HG03571 (cell line): ENCODE results near the gene MPP4.
"Not testable (repeated sequence)": the region's sequence is repeated elsewhere in the genome, so short reads cannot be mapped to it uniquely, and the experiment has no call there.

Source experiments
- ATAC-seq: cut with Tn5 transposase; IDR thresholded peaks from one replicate; pipeline ENCODE4 v1.9.1; 2021; ENCODE audit not compliant: unreplicated experiment

The MPP4 gene

DNA sequence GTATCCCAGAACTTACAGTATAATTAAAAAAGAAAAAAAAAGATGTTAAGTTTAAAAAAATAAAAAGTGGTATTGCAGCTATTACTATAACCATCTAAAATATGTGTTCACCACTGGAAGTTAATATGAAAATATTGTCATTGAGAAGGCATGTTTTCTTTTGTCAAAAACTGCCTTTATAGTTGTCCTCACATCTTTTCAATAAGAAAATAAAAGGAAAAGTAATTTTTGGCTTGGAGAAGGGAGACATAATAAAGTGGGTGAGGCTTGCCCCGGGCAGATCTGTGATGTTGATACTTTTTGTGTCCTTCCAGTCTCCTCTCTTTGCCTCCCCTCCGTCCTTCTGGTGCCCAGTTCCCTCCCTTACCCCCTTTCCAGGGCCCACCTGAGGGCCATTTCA lies 24.9 kb downstream of the MPP4 start:
- no peak for ATAC-seq

DNA sequence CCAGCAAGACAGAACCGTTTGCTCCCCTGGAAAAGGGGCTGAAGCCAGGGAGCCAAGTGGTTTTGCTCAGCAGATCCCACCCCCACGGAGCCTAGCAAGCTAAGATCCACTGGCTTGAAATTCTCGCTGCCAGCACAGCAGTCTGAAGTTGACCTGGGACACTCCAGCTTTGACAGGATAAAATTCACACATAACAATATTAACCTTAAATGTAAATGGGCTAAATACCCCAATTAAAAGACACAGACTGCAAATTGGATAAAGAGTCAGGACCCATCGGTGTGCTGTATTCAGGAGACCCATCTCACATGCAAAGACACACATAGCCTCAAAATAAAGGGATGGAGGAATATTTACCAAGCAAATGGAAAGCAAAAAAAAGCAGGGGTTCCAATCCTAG lies 27.2 kb downstream of the MPP4 start:
- not testable (repeated sequence) for ATAC-seq

DNA sequence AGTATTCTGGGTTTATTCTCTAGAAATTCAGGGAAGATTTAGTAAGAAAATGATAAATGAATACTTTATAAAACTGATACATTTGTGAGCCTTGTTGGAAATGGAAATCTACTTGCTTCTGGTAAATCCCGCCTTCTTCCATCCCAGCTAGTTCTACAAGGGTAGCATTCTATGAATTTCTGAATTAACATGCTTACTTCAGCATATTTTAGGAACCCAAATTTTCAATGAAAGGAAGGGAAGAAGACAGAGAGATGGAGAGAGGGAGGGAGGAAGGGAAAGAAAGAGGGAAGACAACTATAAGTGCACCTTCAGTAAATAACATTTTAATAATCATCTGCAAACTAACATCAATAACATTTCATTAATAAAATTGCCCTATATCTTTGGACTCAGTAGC lies 28.6 kb downstream of the MPP4 start:
- no peak for ATAC-seq

DNA sequence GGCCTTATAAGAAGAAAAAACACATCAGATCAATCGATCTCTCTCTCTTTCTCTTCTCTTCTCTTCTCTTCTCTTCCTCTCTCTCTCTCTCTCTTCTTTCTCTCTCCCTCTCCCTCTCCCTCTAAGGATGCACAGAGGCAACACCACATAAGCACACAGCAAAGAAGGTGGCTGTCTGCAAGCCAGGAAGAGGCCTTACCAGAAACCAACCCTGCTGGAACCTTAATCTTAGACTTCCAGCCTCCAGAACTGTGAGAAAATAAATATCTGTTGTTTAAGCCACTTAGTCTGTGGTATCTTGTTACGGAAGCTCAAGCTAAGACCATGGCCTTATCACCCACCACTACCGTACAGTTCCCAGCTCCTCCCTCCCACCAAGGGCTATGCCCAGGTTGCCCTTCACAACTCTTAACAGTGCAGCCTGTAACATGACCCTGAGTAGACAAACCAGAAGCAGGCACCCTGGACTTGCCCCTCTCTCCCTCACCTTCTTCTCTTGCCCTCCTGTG lies 30.0 kb downstream of the MPP4 start:
- no peak for ATAC-seq

DNA sequence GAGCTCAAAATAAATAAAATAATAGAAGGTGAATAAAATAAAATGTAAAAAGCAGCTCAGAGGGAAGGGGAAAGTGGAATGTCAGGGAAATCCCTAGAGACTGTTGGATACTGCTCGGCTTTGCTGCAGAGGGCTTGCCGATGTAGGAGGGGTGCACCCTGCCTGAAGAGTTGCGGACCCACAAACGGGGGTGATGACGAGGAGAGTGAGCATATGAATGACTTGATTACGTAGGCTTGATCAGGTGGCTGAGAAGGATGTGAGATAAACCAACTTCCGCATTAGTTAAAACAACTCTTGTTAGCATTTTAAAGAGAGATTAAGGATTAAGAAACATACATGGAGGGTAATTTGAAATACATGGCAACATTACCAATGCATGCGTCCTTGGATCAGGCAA lies 34.1 kb downstream of the MPP4 start:
- no peak for ATAC-seq

DNA sequence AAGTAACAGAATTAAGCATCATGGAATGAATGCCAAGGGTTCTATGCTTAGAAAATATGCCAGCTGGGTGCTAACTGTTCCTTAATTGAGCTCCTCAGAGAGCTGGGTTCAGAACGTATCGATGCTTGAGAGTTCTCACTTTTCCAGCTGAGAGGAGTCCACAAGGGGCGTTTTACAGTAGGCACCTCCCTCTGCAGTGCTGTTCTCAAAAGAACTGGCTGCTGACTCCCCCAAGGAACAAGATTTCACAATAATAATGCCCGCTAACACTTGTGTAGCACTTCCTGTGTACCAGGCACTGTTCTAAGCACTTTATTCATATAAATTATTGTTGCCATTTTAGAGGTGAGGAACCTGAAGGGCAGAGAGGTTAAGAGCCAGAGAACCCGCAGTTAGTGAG lies 37.1 kb downstream of the MPP4 start:
- no peak for ATAC-seq

DNA sequence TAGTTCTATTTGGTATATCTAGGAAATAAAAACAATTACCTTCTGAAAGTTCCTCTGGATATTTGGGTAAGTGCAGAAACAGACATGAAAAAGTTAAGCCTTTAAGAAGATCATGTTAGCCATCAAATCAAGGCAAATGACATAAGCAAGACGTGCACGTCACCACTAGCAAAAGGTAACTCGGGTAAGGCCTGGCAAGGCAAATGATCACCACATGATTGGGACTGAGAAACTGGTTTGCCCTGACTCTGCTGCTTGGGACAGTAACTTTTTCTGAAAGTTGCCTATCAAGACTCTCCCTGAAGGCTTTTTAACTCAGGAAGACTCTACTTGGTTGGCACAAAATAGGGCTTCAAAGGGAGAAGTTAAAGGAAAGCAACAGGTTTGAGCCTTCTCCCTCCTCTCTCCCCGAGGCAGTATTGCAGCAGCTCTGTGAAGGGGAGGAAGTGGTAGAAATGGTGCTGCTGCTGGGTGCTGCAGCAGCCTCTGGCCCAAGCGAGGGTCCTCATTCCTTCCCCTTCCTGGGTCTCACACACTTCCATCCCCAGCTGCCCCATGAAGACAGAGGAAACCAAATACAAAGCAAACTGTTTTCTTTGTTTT lies 38.0 kb downstream of the MPP4 start:
- ATAC-seq = no peak

DNA sequence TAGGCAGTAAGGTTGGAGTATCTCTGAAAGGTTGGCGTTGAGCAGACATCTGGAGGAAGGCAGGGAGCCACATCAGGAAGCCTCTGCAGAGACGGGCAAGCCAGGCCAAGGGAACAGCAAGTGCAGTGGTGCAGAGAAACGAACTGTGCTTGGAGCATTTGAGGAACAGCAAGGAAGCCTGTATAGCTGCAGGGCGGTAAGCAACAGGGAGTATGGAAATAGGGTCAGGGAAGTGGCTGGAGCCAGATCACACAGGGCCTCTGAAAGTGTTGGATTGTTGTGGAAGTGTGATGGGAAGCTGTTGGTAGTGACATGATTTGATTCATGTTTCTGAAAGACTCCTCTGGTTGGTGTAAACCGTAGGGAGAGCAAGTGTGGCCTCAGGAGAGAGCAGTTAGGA lies 41.7 kb downstream of the MPP4 start:
- no peak for ATAC-seq

DNA sequence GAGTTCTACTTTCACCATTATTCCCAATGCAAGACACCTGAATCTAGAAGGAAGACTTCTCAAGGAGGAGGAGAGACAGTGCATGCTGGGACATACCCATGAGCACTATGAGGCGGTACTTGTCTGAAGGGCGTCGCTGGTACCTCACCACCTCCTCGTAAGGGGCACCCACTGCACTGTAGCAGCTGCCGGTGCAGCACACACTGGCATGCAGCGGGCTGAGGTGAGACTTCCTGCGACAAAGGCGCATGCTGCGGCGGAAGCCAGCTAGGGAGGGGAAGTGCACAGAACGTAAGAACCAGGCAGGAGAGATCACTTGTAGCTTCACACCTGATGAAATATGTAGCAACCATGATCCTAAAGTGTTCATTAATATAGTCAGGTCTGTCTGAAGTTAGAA lies 42.3 kb downstream of the MPP4 start:
- no peak for ATAC-seq

DNA sequence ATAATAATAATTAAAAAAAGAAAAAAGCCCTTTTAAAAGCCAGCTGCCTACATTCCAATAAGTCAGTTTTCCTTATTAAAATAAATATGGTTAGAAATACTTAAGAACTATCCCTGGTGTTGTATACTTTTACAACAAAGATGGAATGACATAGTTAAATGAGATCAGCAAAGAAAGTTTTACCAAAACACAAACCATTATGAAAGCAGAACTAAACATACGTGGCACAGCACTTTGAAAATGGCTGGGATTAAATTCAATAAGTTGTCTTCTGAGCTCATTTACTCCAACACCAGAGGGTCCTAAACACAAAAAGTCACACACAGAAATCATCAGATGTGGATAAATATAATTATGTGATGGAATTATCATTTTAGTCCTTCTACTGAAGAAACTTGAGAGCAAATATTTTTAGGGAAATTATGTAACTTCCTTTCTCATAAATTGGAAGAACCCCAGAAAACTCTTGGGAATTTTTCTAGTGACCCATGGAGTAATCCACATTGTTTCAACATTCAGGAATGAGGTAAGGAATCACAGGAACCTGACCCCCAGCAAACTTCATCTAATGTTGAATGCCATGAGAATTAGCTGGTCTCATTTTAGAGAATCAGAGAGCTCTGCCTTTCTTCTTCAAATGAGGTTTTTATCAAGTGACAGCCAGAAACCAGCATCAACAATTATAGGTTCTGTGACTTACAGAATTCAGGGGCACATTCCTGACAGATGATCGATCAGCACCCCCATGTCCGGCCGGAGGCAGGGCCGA lies 43.6 kb downstream of the MPP4 start:
- no peak for ATAC-seq

DNA sequence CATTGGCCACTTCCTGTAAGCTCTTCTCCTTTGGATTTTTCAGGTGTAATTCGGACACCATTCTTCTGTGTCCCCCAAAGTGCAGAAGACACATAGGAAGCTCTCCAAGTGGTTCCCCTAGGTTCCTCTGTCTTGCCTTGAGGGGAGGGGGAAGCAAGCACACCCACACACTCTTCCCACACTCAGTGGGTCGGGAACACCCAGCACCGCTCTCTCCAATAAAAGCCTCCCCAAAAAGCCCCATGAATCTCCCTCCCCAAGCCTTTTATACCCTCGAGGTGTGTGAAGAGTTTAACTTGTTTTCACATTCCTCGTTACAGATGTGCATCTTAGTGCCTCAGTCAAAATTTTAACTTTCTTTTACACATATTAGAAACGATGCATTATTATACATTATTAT lies 45.2 kb downstream of the MPP4 start:
- no peak for ATAC-seq

DNA sequence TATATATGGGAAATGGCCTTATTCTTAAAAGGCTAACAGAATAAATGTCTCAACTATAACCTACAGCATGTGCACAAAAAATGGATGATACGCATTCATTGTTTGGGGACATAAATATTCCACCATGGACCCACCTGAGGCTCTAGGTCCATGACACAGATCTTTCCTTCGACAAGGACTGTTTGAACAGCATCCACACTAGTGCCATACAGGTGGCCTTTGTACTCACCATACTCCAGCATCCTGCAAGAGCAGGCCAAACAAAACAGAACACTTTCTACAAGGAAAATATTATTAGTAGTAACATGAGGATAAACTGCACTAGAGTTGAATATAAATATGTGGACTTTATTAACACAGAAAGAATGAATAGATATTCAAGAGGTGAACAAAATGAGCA lies 49.0 kb downstream of the MPP4 start:
- no peak for ATAC-seq

DNA sequence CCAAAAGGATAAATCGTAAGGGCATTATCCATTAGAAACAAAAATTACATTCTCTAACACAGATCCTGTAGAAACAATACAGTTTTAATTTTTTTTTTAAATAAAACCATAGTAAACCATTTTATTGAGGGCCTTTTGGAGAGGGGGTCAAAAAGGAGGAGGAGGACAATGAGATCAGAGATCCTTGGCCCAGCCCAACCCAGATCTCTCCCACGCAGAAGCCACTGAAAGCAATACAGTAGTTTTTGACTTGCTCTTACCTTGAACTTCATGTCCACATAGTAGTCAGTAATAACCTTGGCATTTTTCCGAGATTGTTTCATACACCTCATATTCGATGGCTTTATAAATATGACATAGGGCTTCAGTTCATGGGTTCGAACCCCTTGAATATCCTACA lies 51.0 kb downstream of the MPP4 start:
- ATAC-seq = no peak

DNA sequence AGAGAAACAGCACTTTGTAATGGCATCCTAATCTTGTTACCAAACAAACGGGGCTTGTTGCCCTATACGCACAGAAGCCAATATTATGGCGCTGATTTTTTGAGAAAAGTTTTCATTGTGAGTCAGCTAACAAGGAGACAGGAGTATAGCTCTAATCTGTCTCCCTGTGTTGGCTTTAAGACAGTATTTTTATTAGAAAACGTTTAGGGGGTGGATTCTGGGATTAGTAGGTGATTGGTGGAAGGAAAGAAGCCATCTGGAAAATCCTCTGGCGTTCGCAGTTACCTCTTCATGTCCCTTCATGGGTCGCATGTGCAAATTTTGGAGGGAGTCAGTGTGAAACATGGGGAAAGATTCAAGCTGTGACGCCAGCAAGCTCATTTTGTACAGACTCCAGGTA lies 54.4 kb downstream of the MPP4 start:
- no peak for ATAC-seq

DNA sequence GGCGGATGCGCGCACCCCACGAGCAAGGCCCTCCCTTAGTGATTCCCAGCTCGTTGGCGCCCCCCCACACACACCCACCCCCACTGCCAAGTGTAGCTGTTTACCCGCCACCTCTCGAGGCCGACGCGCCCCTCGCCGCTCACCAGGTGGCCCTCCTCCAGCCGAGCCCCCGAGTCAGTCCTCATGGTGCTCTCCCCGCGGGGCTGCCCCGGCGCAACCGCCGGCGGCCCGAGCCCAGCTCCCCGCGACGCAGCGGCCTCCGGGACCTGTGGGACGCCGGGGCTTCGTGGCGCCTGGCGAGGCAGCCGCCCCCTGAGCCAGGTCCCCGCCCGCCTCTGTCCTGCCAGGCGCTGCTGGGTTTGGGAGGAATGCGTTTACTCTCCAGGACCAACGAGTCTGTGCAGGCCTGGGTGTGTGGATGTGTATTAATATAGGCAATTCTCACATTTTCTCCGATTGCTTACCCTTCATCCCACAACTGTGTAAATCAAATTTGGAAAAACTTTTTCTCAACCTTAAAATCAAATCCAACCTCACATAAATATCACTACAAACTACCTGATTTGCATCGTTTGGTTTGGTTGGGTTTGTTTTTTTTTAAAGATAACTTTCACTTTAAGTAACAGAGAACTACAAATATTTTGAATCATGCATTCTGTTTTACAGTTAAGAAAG lies 55.1 kb downstream of the MPP4 start, which contains the start of gene TMEM237:
Gene TMEM237 (minus strand): TSS at position 288 of the 675 bp plus-strand sequence. CDS start 103 bp downstream, at position 185.
- ATAC-seq = peak; percentile 37

DNA sequence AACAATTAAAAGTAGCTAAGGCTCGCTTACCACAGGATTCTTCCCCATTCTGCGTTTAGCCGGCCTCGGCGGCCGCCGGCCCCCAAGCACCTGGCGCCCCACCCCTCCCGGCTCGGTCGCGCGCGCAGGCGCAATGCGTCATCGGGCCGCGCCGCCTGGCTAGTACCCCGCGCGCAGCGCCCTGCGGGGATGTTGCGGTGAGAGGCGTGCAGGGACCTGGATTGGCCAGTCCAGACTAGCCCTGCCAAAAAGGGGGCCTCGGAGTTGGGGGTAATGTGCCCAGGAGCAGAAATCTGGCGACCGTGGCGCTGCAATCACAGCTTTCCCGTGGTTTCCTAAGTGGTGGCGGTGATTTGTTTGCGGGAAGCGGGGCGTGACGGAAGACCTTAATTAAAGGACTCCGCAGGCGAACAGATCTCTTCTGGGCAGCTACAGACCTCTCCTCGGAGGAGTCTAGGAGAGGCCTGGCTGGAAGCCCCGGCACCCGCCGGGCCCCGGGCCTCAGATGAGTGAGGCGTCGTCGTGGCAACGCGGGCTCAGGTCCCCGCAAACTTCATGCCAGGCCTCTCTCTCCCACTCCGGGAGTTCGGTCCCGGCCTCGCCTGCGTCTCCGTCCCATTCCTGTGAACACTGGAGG lies 55.7 kb downstream of the MPP4 start:
- peak; percentile 78 for ATAC-seq

DNA sequence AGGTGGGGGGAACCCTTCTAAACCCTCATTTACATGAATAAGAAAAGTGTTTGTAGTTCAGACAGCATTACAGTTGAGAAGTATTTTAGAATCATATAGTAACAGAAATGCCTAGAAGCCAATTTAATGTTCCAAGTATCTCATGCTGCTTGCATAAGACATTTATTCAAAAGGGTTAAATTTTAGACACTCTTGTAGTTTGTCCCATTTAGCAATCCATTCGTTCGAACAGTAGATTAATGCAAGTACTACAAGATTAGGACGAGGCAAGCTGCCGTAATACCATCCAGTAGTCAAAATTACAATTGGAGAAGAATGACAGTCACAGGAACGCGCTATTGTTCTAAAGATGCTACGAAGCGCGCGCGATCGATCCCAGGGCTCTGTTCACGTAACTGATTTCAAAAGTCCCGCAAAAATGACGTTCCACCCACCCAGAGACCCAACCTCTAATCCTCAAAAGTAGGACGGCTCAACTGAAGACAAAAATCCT lies 56.3 kb downstream of the MPP4 start:
- peak; percentile 24 for ATAC-seq

DNA sequence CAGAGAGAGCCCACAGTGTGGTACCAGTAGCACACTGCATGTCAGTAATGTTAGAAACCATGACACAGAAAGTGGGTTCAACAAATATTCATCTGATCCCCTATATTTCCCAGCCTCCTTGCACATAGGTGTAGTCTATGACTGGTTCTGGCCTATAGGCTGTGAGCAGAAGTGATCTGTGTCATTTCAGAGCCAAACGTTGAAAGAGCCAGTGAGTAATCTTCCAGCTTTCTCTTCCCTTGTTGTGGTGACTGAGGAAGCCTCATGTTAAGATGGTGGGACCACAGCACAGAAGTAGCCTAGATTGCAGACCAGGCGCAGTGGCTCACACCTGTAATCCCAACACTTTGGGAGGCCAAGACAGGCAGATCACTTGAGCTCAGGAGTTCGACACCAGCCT lies 59.2 kb downstream of the MPP4 start:
- no peak for ATAC-seq

DNA sequence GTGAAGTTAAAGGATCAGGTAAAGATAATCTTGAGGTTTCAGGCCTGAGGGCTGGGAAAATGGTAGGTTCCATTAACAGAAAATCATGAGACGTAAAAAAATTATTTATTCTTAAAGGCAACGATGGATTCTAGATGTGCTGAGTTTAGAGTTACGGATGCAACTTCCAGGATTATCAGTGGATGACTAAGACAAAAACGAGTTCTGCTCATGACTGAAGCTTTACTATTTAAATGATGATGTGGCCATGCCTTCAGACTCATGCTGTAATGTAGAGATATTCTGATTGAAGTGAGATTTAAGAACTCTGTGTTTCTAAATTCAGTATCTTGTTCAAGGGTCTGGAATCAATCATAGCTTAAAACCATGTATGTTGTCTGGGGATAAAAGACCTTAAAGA lies 60.1 kb downstream of the MPP4 start:
- no peak for ATAC-seq

DNA sequence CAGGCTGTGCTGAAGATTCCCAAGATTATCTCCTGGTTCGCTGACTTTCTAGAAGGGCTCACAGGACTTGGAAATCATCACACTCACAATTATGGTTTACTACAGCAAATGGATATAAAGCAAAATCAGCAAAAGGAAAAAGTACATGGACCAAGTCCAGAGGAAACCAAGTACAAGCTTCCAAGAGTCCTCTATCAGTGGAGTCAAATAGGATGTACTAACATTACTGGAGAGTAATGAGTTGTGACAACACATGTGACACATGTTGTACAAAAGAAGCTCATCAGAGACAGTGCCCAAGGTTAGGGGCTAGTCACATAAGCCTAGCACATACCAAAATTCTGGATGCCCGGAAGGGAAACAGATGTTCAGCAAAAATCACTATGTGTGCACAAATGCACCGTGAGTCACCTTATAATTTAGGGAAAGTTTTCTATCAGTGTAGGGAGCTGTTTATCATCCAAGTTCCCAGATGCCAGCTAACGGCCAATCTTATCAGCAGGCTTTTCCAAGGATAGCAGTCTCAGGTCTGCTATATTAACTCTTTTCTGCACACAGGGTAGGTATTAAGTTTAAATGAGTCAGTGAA lies 64.7 kb downstream of the MPP4 start:
- ATAC-seq = no peak

DNA sequence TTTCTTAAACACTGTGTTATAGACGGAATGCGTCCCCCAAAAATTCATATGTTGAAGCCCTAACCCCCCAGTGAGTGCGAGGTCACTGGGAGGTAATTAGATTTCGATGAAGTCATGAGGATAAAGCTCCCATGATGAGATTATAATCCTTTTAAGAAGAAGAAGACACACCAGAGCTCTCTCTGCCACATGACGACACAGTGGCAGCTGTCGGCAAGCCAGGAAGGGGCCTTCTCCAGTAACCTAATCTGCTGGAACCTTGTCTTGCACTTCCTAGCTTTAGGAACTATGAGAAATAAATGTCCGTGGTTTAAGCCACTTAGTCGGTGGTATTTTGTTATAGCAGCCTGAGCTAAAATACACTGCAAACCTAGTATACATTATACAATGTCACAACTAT lies 67.4 kb downstream of the MPP4 start:
- no peak for ATAC-seq
